Measurements from ENCODE around the gene MYL6. TPM values are rescaled to one million over a fixed set of nuclear protein-coding genes. Genes with fewer than 3 reads are reported as not detected.

Gene MYL6
- polyA plus RNA-seq, 1 experiment, result 5,667 TPM

- ChIA-PET POLR2A (no interaction called here), CTCF (interaction anchor here (0.7 to 5.4 kb wide), 19 partner anchors 9 to 388 kb away, joined by 3 to 70 read pairs (median 4); partner anchors contain the start of genes ANKRD52, MYL6, RNF41 and RPL41)
- DNase-seq (ENCODE audit: low read depth), result no peak
- H3K27me3 ChIP-seq (ENCODE audit: control insufficient read depth, insufficient read depth, low read length), result no peaks in the 10 kb centered on the region
- peaks cover 11% of the 10 kb centered on the region for H3K36me3 ChIP-seq (ENCODE audit: control insufficient read depth, insufficient read depth, low read length)
- no peak overlapping the region for H3K4me3 ChIP-seq (ENCODE audit: low read depth, low read length)
- TF ChIP-seq CTCF (IDR thresholded peaks at IDR 0.05; ENCODE audit: insufficient read depth, low read depth, low read length), result no peak
These were observed 31.4 kb upstream of the MYL6 start for GRCh38 chr12:56126732-56127239.

- Histone ChIP-seq H3K4me3 (ENCODE audit: low read depth, low read length) (peak overlapping the region; percentile 31), H3K36me3 (ENCODE audit: control insufficient read depth, insufficient read depth, low read length) (peaks cover 17% of the 10 kb centered on the region), H3K27me3 (ENCODE audit: control insufficient read depth, insufficient read depth, low read length) (no peaks in the 10 kb centered on the region)
- TF ChIP-seq CTCF (IDR thresholded peaks at IDR 0.05; ENCODE audit: insufficient read depth, low read depth, low read length), result no peak
- DNase-seq (ENCODE audit: low read depth), result no peak
- CTCF ChIA-PET, result interaction anchor here (0.6 to 5.4 kb wide), 12 partner anchors 9 to 98 kb away, joined by 3 to 70 read pairs (median 4); partner anchors contain the start of genes MYL6, SMARCC2 and ZC3H10
- POLR2A ChIA-PET, result interaction anchor here (0.5 to 1.0 kb wide), 5 partner anchors 9 to 220 kb away, joined by 3 to 11 read pairs (median 4); partner anchors contain the start of genes MYL6 and ZC3H10
These were observed 30.7 kb upstream of the MYL6 start for GRCh38 chr12:56127485-56127887.

DNA sequence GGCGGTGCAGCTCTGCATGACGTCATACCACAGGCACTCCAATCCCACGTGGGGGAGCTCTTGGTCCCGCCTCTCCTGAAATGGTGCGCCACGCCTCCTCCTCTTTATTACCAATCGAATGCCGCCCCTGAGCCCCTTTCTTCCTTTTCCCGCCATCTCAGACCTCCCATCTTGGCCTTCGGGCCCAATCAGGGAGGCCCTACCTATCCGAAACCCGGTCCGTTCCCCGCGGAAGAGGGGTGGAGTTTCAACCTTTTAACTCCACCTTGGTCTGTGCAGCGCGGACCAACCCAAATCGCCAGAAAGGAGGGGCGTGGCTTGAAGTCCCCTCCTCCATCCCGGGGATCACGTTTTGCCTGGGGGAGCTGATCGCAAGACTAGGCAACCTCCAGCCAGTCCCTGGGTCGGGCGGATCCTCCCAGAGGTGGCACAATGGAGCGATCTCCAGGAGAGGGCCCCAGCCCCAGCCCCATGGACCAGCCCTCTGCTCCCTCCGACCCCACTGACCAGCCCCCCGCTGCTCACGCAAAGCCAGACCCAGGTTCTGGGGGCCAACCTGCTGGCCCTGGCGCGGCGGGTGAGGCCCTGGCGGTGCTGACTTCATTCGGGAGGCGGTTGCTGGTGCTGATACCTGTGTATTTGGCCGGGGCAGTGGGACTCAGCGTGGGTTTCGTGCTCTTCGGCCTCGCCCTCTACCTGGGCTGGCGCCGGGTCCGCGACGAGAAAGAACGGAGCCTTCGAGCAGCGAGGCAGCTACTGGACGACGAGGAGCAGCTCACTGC lies 30.1 kb upstream of the MYL6 start, which contains the start of gene ESYT1:
Gene ESYT1, plus strand, starts transcription at position 380 of the 782 bp plus-strand sequence. Its CDS starts 53 bp downstream, at position 433.
- TF ChIP-seq CTCF (IDR thresholded peaks at IDR 0.05; ENCODE audit: insufficient read depth, low read depth, low read length), result 0 out of 2 replicates have a peak, but pooled peaks have one; percentile 20
- ChIA-PET CTCF (interaction anchor here (0.6 to 5.4 kb wide), 13 partner anchors 9 to 130 kb away, joined by 3 to 70 read pairs (median 4); partner anchors contain the start of genes ANKRD52, MYL6, SMARCC2 and ZC3H10), POLR2A (interaction anchor here (0.5 to 1.0 kb wide), 6 partner anchors 9 to 220 kb away, joined by 3 to 11 read pairs (median 4); partner anchors contain the start of genes MYL6, PA2G4 and ZC3H10)
- DNase-seq (ENCODE audit: low read depth), result peak; percentile 99
- no peaks in the 10 kb centered on the region for H3K27me3 ChIP-seq (ENCODE audit: control insufficient read depth, insufficient read depth, low read length)
- H3K36me3 ChIP-seq (ENCODE audit: control insufficient read depth, insufficient read depth, low read length), result peaks cover 18% of the 10 kb centered on the region
- peak within 1 kb of the TSS; percentile 90 for H3K4me3 ChIP-seq (ENCODE audit: low read depth, low read length)

DNA sequence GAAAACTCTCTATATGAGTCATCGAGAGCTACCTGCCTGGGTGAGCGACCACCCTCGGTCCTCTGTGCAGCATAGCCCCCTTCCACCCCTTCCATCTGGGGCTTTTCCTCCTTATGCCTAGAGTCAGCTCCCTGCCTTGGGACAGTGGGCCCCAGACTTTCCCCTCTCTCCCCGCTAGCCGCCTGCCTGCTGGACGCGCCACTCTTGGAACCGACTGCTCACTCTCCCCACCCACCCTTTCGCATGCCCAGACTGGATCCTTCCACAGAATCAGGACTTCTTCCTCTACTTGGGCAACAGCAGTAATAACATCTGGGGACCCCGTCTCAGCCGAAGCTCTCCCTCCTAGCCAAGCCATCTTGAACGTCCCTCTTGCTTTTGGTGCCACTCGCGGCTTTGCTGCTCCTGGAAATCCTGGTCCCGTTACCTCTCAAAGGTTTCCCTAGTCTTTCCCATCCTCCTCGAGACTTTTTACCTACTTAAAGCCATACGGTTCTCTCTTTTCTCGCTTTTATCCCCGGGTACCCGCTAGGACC lies 29.4 kb upstream of the MYL6 start:
- CTCF ChIA-PET, result interaction anchor here (0.6 to 5.4 kb wide), 6 partner anchors 11 to 129 kb away, joined by 3 to 70 read pairs (median 6); partner anchors contain the start of genes ANKRD52, MYL6, SMARCC2 and ZC3H10
- no peak for TF ChIP-seq CTCF (IDR thresholded peaks at IDR 0.05; ENCODE audit: insufficient read depth, low read depth, low read length)
- no peaks in the 10 kb centered on the region for H3K27me3 ChIP-seq (ENCODE audit: control insufficient read depth, insufficient read depth, low read length)
- peak overlapping the region; percentile 90 for H3K4me3 ChIP-seq (ENCODE audit: low read depth, low read length)
- no peak for DNase-seq (ENCODE audit: low read depth)
- POLR2A ChIA-PET, result interaction anchor here (0.6 to 0.8 kb wide), 2 partner anchors 25 to 160 kb away, joined by 3 to 4 read pairs; partner anchors contain the start of gene PA2G4
- peaks cover 23% of the 10 kb centered on the region for H3K36me3 ChIP-seq (ENCODE audit: control insufficient read depth, insufficient read depth, low read length)

Measured in BJ (cell line).